NCI-H69 (cell line): ENCODE results near the gene ASMT.
"Not testable (repeated sequence)": the region's sequence is repeated elsewhere in the genome, so short reads cannot be mapped to it uniquely, and the experiment has no call there.

Experiments
- DNase-seq: peaks from one replicate; lab custom pipeline; 2025; lab: John Stamatoyannopoulos, UW

ASMT gene

GRCh38 chrX:1614927-1615326, at the start of gene ASMT:
ASMT (plus strand) TSS chrX:1615059; CDS start chrX:1615200, 141 bp downstream.
- DNase-seq: no peak

GRCh38 chrX:1574181-1574580, 40.7 kb upstream of the ASMT start:
- not testable (repeated sequence) for DNase-seq

GRCh38 chrX:1576201-1576992, 38.5 kb upstream of the ASMT start:
- DNase-seq: no peak

GRCh38 chrX:1577845-1578244, 37.0 kb upstream of the ASMT start:
- DNase-seq: no peak

GRCh38 chrX:1578511-1579173, 36.2 kb upstream of the ASMT start:
- DNase-seq: no peak

GRCh38 chrX:1581132-1581531, 33.7 kb upstream of the ASMT start:
- peak; percentile 62 for DNase-seq

- DNase-seq: peak; percentile 31
Measured at GRCh38 chrX:1582686-1583437, 32.0 kb upstream of the ASMT start.

GRCh38 chrX:1584237-1585011, 30.4 kb upstream of the ASMT start:
- no peak for DNase-seq

- DNase-seq: no peak
Measured at GRCh38 chrX:1587161-1587560, 27.7 kb upstream of the ASMT start.

- no peak for DNase-seq
Measured at GRCh38 chrX:1589356-1590130, 25.3 kb upstream of the ASMT start.

GRCh38 chrX:1591102-1591862, 23.6 kb upstream of the ASMT start, which contains the start of gene AKAP17A:
AKAP17A (plus strand) TSS chrX:1591604; CDS start chrX:1593463, 1,859 bp downstream.
- DNase-seq: peak; percentile 97

GRCh38 chrX:1591863-1592469, 22.9 kb upstream of the ASMT start:
- peak; percentile 21 for DNase-seq

GRCh38 chrX:1592470-1593142, 22.3 kb upstream of the ASMT start:
- no peak for DNase-seq

GRCh38 chrX:1593286-1594271, 21.3 kb upstream of the ASMT start:
- DNase-seq: no peak

- no peak for DNase-seq
Measured at GRCh38 chrX:1595711-1596060, 19.2 kb upstream of the ASMT start.

GRCh38 chrX:1596676-1597344, 18.0 kb upstream of the ASMT start:
- no peak for DNase-seq

- DNase-seq: no peak
Measured at GRCh38 chrX:1597345-1598020, 17.4 kb upstream of the ASMT start.
